ENCODE measurements around the gene TM9SF1. TPM values are rescaled to one million over a fixed set of nuclear protein-coding genes. Genes with fewer than 3 reads are reported as not detected.

TM9SF1 gene
- total RNA-seq, 4 donors from 2014 or later = 92.0 to 114 (median 107) TPM

- no peaks in the 10 kb centered on the region for H3K27me3 ChIP-seq
- H3K4me1 ChIP-seq = peaks cover 19% of the 10 kb centered on the region in 2 donors
- H3K27ac ChIP-seq = peak within 1 kb of the TSS; percentile 37 to 75 (median 70)
- 0 to 1% methylated on average over 19 to 32 of the region's 57 CpGs for WGBS, 2 donors
- intact Hi-C loops (cut with DNase I) = no loop called here
- H3K36me3 ChIP-seq = peaks cover 22 to 23% of the 10 kb centered on the region in 2 donors
- peak within 1 kb of the TSS; percentile 58 to 83 (median 83) for H3K4me3 ChIP-seq (replicated peaks in 1 of 3)
- H3K9me3 ChIP-seq = no peaks in the 10 kb centered on the region
- TF ChIP-seq CTCF (IDR thresholded peaks at IDR 0.05) (no peak), POLR2A (IDR thresholded peaks at IDR 0.05) (peak in 1 of 2 donors; percentile 59)
- DNase-seq = peak; percentile 99
These were observed 48.1 kb downstream of the TM9SF1 start, which contains the start of gene RNF31 for GRCh38 chr14:24146978-24147760. Gene RNF31 (plus strand): TSS chr14:24147498. CDS start chr14:24147699, 201 bp downstream.

DNA sequence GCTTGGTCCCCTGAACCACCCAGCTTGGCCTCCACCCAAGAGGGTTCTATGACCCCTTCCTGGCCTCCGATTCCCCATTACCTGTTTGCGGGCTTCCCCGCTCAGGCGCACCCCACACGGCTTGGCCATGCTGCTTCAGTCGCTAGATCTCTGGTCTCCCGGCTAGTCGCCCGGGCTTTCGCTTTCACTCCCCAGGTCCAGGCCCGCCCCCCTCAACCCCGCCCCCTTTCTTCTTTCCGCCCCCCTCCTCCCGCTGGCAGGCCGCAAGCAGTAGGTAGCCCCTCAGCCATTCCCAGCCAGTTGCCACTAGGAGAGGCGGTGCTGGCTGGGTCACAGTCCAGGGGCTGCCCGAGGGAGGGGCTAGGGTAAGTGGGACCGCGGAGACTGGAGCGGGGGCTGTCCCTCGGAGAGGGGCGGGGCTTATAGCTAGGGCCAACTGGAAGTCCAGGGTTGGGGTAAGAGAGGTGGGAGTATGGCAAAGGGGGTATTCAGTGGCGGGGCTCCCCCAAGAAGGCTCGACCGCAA lies 48.7 kb downstream of the TM9SF1 start, which contains the start of gene PSME2:
PSME2 (minus strand) TSS at position 158 of the 525 bp plus-strand sequence; CDS start at position 129, 29 bp downstream.
- Histone ChIP-seq H3K9me3 (no peaks in the 10 kb centered on the region), H3K4me1 (peaks cover 22 to 23% of the 10 kb centered on the region in 2 donors), H3K27ac (peak within 1 kb of the TSS; percentile 37 to 75 (median 70)), H3K36me3 (peaks cover 16 to 18% of the 10 kb centered on the region in 2 donors), H3K4me3 (replicated peaks in 1 of 3) (peak within 1 kb of the TSS; percentile 58 to 83 (median 83)), H3K27me3 (no peaks in the 10 kb centered on the region)
- intact Hi-C loops (cut with DNase I) = no loop called here
- 0 to 1% methylated on average over 17 to 25 of the region's 25 CpGs for WGBS, 2 donors
- peak in 1 of 2 donors; percentile 58 for TF ChIP-seq POLR2A (IDR thresholded peaks at IDR 0.05)
- no peak for TF ChIP-seq CTCF (IDR thresholded peaks at IDR 0.05)
- DNase-seq = peak; percentile 99

DNA sequence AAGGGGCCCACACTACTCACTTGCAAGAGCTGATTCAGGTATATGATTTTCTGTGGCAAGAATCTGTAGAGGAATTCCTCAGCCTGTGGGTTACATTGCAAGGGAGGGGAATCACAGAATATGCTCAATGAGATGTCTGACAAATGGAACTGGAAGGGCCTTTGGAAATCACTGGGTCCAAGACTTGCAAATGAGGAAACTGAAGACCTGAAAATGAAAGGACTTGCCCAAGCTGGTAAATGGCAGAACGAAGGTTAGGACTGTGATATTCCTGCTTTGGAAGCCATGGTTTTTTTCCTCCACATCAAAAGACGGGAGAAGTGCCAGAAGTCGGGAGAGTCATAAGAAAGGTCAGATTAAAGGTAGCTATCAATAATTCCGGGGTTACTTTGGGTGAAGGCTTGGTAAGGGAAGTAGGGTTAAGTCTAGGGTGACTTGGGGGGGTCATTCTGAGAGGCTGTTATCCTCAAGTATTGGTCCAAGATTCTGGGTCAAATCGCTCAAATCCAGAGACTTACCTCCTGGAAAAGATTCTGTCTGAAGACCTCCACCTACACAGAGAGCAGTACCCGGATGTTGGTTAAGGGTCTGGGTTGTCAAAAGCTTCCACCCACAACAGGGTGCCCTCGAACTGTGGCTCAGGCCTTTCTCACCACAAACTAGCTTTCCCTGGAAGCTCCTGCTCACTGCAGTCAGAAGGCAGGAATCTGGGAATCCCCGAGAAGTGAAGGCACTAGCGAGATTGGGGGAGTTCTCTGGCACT lies 49.4 kb downstream of the TM9SF1 start:
- H3K27me3 ChIP-seq = no peaks in the 10 kb centered on the region
- H3K27ac ChIP-seq = peak overlapping the region; percentile 37 to 75 (median 70)
- intact Hi-C loops (cut with DNase I) = no loop called here
- TF ChIP-seq POLR2A (IDR thresholded peaks at IDR 0.05) = no peak
- no peak for TF ChIP-seq CTCF (IDR thresholded peaks at IDR 0.05)
- peaks cover 22 to 23% of the 10 kb centered on the region in 2 donors for H3K4me1 ChIP-seq
- WGBS, 2 donors = 20 to 23% methylated on average over 9 of the region's 9 CpGs
- peak overlapping the region; percentile 28 to 83 (median 58) for H3K4me3 ChIP-seq (replicated peaks in 1 of 3)
- peaks cover 10 to 11% of the 10 kb centered on the region in 2 donors for H3K36me3 ChIP-seq
- no peak for DNase-seq
- H3K9me3 ChIP-seq = no peaks in the 10 kb centered on the region

DNA sequence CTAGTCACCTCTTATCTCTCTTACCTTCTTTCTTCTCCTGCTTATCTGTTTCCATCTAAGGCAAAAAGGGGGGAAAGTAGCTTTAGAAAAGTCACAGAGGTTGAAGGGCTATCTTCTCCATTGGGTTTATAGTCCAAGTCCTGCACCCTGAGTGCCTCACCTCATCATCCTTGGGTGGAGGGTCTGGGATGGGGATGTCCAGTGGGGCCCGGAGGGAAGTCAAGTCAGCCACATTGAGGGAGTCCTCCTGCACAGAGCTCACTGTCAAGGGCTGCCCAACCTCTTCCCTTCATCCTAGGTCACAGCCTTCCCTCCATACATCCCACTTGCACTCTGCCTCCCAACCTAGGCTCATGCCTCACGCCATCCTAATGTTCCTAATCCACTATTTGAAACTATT lies 50.0 kb downstream of the TM9SF1 start:
- Histone ChIP-seq H3K9me3 (no peaks in the 10 kb centered on the region), H3K36me3 (peaks cover 6 to 7% of the 10 kb centered on the region in 2 donors), H3K4me3 (replicated peaks in 1 of 3) (no peak overlapping the region), H3K4me1 (peaks cover 24% of the 10 kb centered on the region in 2 donors), H3K27ac (no peak overlapping the region), H3K27me3 (no peaks in the 10 kb centered on the region)
- TF ChIP-seq POLR2A (IDR thresholded peaks at IDR 0.05) = no peak
- TF ChIP-seq CTCF (IDR thresholded peaks at IDR 0.05) = no peak
- no peak for DNase-seq
- intact Hi-C loops (cut with DNase I) = no loop called here
- WGBS, 2 donors = 89 to 100% methylated on average over 2 of the region's 2 CpGs

All from thyroid gland (tissue), 4 donors.